HEK293 (cell line): Measurements from ENCODE around the gene DNAJC4.
A peak's percentile ranks its signal among the peaks of the same experiment; 100 is the strongest.

Experiments used
- CTCF ChIA-PET: fragments of 350-600 bp; formaldehyde crosslinking; extraction: SDS; loops from one replicate; lab custom pipeline; 2021; ENCODE audit warnings: antibody characterized with exemption; lab: Yijun Ruan, JAX
- POLR2A ChIA-PET: fragments of 300-600 bp; formaldehyde crosslinking; extraction: SDS; loops from one replicate; lab custom pipeline; 2020; ENCODE audit warnings: antibody characterized with exemption, inconsistent platforms; lab: Yijun Ruan, JAX
- H3K27ac ChIP-seq: fragments of 200-500 bp; sonication (Bioruptor generic); 2 replicates; pipeline ENCODE4 v1.5.1; 2014; ENCODE audit warnings: low read depth, low read length, control low read depth, inconsistent platforms; ENCODE audit errors: extremely low read depth
- H3K36me3 ChIP-seq, 2 experiments: fragments of 200-500 bp in 1 of 2; sonication (Bioruptor generic) in 1 of 2; 1 replicate in 1 of 2; 2 replicates in 1 of 2; pipeline ENCODE4 v1.5.1; 2014 to 2017; ENCODE audit warnings: inconsistent platforms in 2 of 2, low read length in 2 of 2; ENCODE audit not compliant: control insufficient read depth in 2 of 2, insufficient read depth in 1 of 2
- H3K4me1 ChIP-seq: fragments of 200-500 bp; sonication (Bioruptor generic); 2 replicates; pipeline ENCODE4 v1.5.1; 2014; ENCODE audit warnings: mild to moderate bottlenecking, low read length, inconsistent platforms; ENCODE audit not compliant: control insufficient read depth, insufficient read depth
- H3K4me3 ChIP-seq: 2 replicates; pipeline ENCODE4 v1.5.1; 2011; ENCODE audit warnings: low read depth, mild to moderate bottlenecking, control low read depth, low read length, moderate library complexity
- H3K9me3 ChIP-seq: fragments of 200-500 bp; sonication (Bioruptor generic); 2 replicates; pipeline ENCODE4 v1.5.1; 2014; ENCODE audit warnings: low read depth, low read length, inconsistent platforms; ENCODE audit not compliant: control insufficient read depth, insufficient read depth
- PBX3 ChIP-seq: sonication (generic); formaldehyde crosslinking; IDR thresholded peaks from 2 replicates; pipeline ENCODE4 v1.8.1; 2022; ENCODE audit warnings: mild to moderate bottlenecking, moderate library complexity, missing genetic modification reagents
- ZNF10 ChIP-seq: fragments of 450-650 bp; formaldehyde crosslinking; IDR thresholded peaks from 2 replicates; pipeline ENCODE4 v1.5.1; 2017; ENCODE audit warnings: missing biosample characterization, missing genetic modification characterization
- ZNF121 ChIP-seq: fragments of 450-650 bp; formaldehyde crosslinking; IDR thresholded peaks from 2 replicates; pipeline ENCODE4 v1.5.1; 2016; ENCODE audit warnings: missing biosample characterization, missing genetic modification characterization
- ZNF248 ChIP-seq: fragments of 450-650 bp; formaldehyde crosslinking; IDR thresholded peaks from 2 replicates; pipeline ENCODE4 v1.5.1; 2017; ENCODE audit warnings: missing biosample characterization, missing genetic modification characterization
- ZNF792 ChIP-seq: fragments of 450-650 bp; formaldehyde crosslinking; IDR thresholded peaks from 2 replicates; pipeline ENCODE4 v1.5.1; 2016; ENCODE audit warnings: missing biosample characterization, missing genetic modification characterization
- ZSCAN23 ChIP-seq: fragments of 450-650 bp; formaldehyde crosslinking; IDR thresholded peaks from 2 replicates; pipeline ENCODE4 v1.5.1; 2016; ENCODE audit warnings: missing biosample characterization, missing genetic modification characterization

DNAJC4 gene

GRCh38 chr11:64283092-64283491, 52.7 kb downstream of the DNAJC4 start:
- no peak overlapping the region for H3K4me3 ChIP-seq

More at GRCh38 chr11:64283092-64283491, 52.7 kb downstream of the DNAJC4 start:
- Histone ChIP-seq H3K27ac (no peak overlapping the region), H3K36me3 (peaks cover 9 to 49% of the 10 kb centered on the region in 2 experiments; a peak in 2 of 3 replicates), H3K9me3 (no peaks in the 10 kb centered on the region), H3K4me1 (no peaks in the 10 kb centered on the region; the same call in 1 of the 2 replicates)
- CTCF ChIA-PET, result interaction anchor here (0.7 to 2.0 kb wide), 6 partner anchors 12 to 166 kb away, joined by 3 to 9 read pairs (median 4); partner anchors contain the start of gene ESRRA
- POLR2A ChIA-PET, result interaction anchor here (0.9 to 3.5 kb wide), 3 partner anchors 13 to 34 kb away, joined by 3 to 41 read pairs (median 3); partner anchors contain the start of genes ESRRA and TRMT112
- no peak for TF ChIP-seq ZNF792 (tag by site-specific recombination)
- no peak for TF ChIP-seq PBX3 (CRISPR knock-in tag)
- no peak for TF ChIP-seq ZSCAN23
- TF ChIP-seq ZNF10, result no peak
- peak; percentile 89 for TF ChIP-seq ZNF121 (tag by site-specific recombination)
- TF ChIP-seq ZNF248, result no peak
